HG03139 (cell line): Measurements from ENCODE around the gene MXRA8.
"Not testable (repeated sequence)": the region's sequence is repeated elsewhere in the genome, so short reads cannot be mapped to it uniquely, and the experiment has no call there.

Experiments
- ATAC-seq: cut with Tn5 transposase; IDR thresholded peaks from one replicate; pipeline ENCODE4 v1.9.1; 2021; ENCODE audit not compliant: unreplicated experiment

Gene MXRA8

GRCh38 chr1:1370771-1371300, 12.5 kb upstream of the MXRA8 start:
- no peak for ATAC-seq

- not testable (repeated sequence) for ATAC-seq
These were observed 11.7 kb upstream of the MXRA8 start for GRCh38 chr1:1370094-1370493.

GRCh38 chr1:1367315-1367714, 9.0 kb upstream of the MXRA8 start:
- ATAC-seq: no peak

- ATAC-seq: no peak
These were observed 8.3 kb upstream of the MXRA8 start for GRCh38 chr1:1366699-1367066.

GRCh38 chr1:1365875-1366698, 7.7 kb upstream of the MXRA8 start:
- ATAC-seq: no peak

- ATAC-seq: no peak
These were observed 5.9 kb upstream of the MXRA8 start for GRCh38 chr1:1364266-1364665.

- no peak for ATAC-seq
These were observed 3.6 kb upstream of the MXRA8 start for GRCh38 chr1:1361982-1362423.

- no peak for ATAC-seq
These were observed 3.1 kb upstream of the MXRA8 start for GRCh38 chr1:1361233-1361981.

GRCh38 chr1:1360506-1361169, 2.3 kb upstream of the MXRA8 start:
- no peak for ATAC-seq

GRCh38 chr1:1359664-1360468, 1.5 kb upstream of the MXRA8 start:
- ATAC-seq: no peak

- no peak for ATAC-seq
These were observed 931 bp upstream of the MXRA8 start for GRCh38 chr1:1359308-1359663.

- ATAC-seq: no peak
These were observed 403 bp downstream of the MXRA8 start for GRCh38 chr1:1357871-1358432.

- no peak for ATAC-seq
These were observed 1.5 kb downstream of the MXRA8 start for GRCh38 chr1:1356796-1357401.

- ATAC-seq: no peak
These were observed 2.1 kb downstream of the MXRA8 start for GRCh38 chr1:1356166-1356795.

- ATAC-seq: no peak
These were observed 2.9 kb downstream of the MXRA8 start for GRCh38 chr1:1355416-1355815.

- ATAC-seq: no peak
These were observed 3.8 kb downstream of the MXRA8 start for GRCh38 chr1:1354271-1355247.

- ATAC-seq: no peak
These were observed 4.8 kb downstream of the MXRA8 start for GRCh38 chr1:1353389-1354151.
